IPS-NIHi11 (cell line): Measurements from ENCODE around the gene DLL4.
"Not testable (repeated sequence)": the region's sequence is repeated elsewhere in the genome, so short reads cannot be mapped to it uniquely, and the experiment has no call there.

Experiments used
- DNase-seq: peaks from one replicate; pipeline ENCODE4 v3.0.0; 2012; ENCODE audit warnings: mixed read lengths, low spot score

Gene DLL4

GRCh38 chr15:40941528-40942336 lies 12.6 kb downstream of the DLL4 start:
- peak; percentile 95 for DNase-seq

- DNase-seq, result no peak
Measured at GRCh38 chr15:40942337-40942854, 13.3 kb downstream of the DLL4 start.

- DNase-seq, result no peak
Measured at GRCh38 chr15:40942878-40943277, 13.7 kb downstream of the DLL4 start.

GRCh38 chr15:40943764-40944365 lies 14.7 kb downstream of the DLL4 start:
- no peak for DNase-seq

GRCh38 chr15:40944510-40945296 lies 15.6 kb downstream of the DLL4 start:
- no peak for DNase-seq

- DNase-seq, result no peak
Measured at GRCh38 chr15:40948706-40949473, 19.8 kb downstream of the DLL4 start.

GRCh38 chr15:40949756-40950207 lies 20.6 kb downstream of the DLL4 start:
- no peak for DNase-seq

- DNase-seq, result no peak
Measured at GRCh38 chr15:40951764-40952163, 22.6 kb downstream of the DLL4 start.

- peak; percentile 52 for DNase-seq
Measured at GRCh38 chr15:40952301-40952900, 23.3 kb downstream of the DLL4 start.

- DNase-seq, result peak; percentile 100
Measured at GRCh38 chr15:40952901-40953712, 24.0 kb downstream of the DLL4 start, which contains the start of gene CHAC1. TSS of gene CHAC1 (plus strand) at chr15:40953471. CDS start at chr15:40953584, 113 bp downstream.

- DNase-seq, result no peak
Measured at GRCh38 chr15:40953713-40954074, 24.6 kb downstream of the DLL4 start.

GRCh38 chr15:40954158-40954848 lies 25.2 kb downstream of the DLL4 start:
- not testable (repeated sequence) for DNase-seq

GRCh38 chr15:40955141-40955903 lies 26.2 kb downstream of the DLL4 start:
- no peak for DNase-seq

GRCh38 chr15:40955930-40956540 lies 26.9 kb downstream of the DLL4 start:
- DNase-seq, result no peak

- no peak for DNase-seq
Measured at GRCh38 chr15:40956541-40956982, 27.4 kb downstream of the DLL4 start.

GRCh38 chr15:40957041-40957555 lies 28.0 kb downstream of the DLL4 start:
- no peak for DNase-seq

GRCh38 chr15:40957581-40958051 lies 28.5 kb downstream of the DLL4 start:
- DNase-seq, result no peak

- DNase-seq, result no peak
Measured at GRCh38 chr15:40958146-40958545, 29.0 kb downstream of the DLL4 start.
